Measurements from ENCODE around the gene CYP26B1. TPM values are rescaled to one million over a fixed set of nuclear protein-coding genes. Genes with fewer than 3 reads are reported as not detected.
A peak's percentile ranks its signal among the peaks of the same experiment; 100 is the strongest.

Gene CYP26B1
- total RNA-seq, 8 experiments from 2014 or later: 1.7 to 272 (median 6.0) TPM

DNA sequence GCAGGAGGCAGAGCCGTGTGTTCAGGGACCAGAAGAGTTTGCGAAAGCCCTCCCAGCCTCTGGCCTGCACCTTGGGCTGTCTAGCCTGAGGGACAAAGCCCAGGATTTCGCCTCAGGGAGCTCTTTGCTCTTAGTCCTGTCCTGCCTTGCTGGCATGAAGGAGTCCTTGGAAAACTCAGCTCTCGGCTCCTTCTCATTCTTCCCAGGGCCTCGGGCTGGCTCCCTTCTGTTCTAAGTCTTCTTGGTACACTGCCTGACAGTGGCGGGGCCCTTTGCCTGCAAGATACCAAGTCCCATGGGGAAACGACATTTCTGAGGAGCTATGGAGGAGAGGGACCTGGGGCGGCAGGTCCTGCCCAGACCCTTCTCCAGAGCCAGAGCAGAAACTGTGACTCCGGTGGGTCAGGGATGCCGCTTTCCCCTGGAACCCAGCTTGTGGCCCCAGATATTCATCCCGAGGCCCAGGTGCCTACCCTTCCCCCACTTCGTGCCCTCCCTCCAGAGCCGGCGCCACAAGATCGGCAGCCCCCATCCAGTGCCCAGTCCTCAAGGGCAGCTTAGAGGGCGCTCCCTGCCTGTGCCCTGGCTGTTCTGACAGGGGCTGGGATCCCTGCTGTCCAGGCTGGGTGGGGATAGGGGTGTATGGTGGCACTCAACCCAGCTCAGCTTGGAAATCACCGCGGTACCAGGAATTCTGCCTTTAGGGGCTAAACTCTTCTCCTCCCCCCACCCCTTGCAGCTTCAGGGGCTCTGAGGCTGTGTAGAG lies 5.5 kb upstream of the CYP26B1 start:
- in situ Hi-C loops (cut with MboI; ENCODE audit: low pct_unique_long_range_greater_than_20kb in 2 of 9, low sequenced_read_pairs in 9 of 9, unreplicated experiment in 9 of 9): loop anchor here in 5 of 9 experiments (10.0 to 25.0 kb wide), 6 partner anchors 348 to 616 kb away; no protein-coding TSS in a partner anchor
- ATAC-seq (replicated peaks in 6 of 8): no peak
- peaks cover 14 to 17% of the 10 kb centered on the region in 2 donors for H3K4me1 ChIP-seq (replicated peaks in 1 of 2)
- H3K4me3 ChIP-seq: no peak overlapping the region
- H3K27ac ChIP-seq: no peak overlapping the region
- 60 to 100% (median 80%) methylated on average over 1 to 3 of the region's 18 CpGs; no CpG with 5 or more reads in 5 of the 10 experiments for WGBS, 10 experiments

DNA sequence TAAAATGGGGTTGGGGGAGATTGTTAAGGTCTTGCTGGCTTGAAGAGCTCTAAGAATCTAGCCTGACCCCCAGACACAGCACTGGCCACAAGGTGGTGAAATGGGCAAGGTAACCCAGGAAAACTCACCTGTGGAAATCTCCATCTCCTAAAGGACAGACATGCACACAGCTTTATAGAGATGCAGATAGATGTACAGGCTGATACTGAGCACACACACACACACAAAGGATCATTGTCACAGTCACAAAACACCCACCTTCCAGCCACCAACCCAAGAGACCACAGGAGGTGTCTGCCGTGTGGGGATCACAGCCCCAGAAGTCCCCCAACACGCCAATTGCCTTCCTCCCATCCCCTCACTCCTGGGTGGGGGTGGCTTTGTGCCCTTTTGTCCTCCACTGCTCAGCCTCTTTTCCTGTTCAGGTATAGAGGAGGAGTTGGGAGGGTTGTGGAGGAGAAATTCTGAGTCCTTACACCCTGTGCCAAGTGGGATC lies 3.2 kb upstream of the CYP26B1 start:
- Histone ChIP-seq H3K4me3 (no peak overlapping the region), H3K27ac (no peak overlapping the region), H3K4me1 (replicated peaks in 1 of 2) (peaks cover 19 to 29% of the 10 kb centered on the region in 2 donors)
- ATAC-seq (replicated peaks in 6 of 8): no peak
- in situ Hi-C loops (cut with MboI; ENCODE audit: low pct_unique_long_range_greater_than_20kb in 2 of 9, low sequenced_read_pairs in 9 of 9, unreplicated experiment in 9 of 9): loop anchor here in 5 of 9 experiments (10.0 to 25.0 kb wide), 6 partner anchors 346 to 614 kb away; no protein-coding TSS in a partner anchor
- 43 to 73% (median 60%) methylated on average over 1 to 2 of the region's 2 CpGs; no CpG with 5 or more reads in 7 of the 10 experiments for WGBS, 10 experiments

DNA sequence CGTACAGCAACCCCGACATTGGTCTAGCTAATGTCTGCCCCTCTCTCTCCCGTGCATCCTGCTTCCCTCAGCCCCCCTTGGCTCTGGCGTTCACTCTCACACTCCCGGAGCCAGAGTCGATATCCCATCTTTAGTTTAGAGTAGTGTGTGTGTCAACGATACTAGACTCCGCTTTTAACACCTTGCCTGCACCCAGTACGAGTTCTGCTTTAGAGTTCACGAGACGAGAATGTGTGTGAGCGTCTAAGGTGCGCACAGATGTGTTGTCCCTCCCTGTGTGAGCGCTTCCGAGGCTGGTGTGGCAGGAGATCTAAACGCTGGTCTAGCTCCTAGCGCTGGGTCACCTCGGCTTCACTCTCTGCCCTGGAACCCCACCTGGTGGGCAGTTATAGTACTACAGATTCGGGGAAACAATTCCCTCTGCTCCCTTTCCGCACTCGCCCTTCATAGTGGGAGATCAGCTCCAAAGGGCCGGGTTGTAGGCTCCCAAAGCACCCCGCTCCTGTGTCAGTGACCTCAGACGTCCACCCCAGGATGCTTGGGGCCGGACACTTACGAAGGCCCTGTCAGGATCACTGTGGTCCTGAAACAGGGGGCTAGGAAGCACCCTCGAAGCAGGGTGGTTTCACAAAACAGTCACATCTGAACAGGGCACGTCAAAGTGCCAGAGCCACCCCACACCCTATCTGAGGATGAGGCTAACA lies 2.6 kb upstream of the CYP26B1 start:
- no peak overlapping the region for H3K27ac ChIP-seq
- WGBS, 10 experiments: 0 to 17% (median 9%) methylated on average over 1 to 8 of the region's 28 CpGs; no CpG with 5 or more reads in 2 of the 10 experiments
- peaks cover 23 to 31% of the 10 kb centered on the region in 2 donors for H3K4me1 ChIP-seq (replicated peaks in 1 of 2)
- in situ Hi-C loops (cut with MboI; ENCODE audit: low pct_unique_long_range_greater_than_20kb in 2 of 9, low sequenced_read_pairs in 9 of 9, unreplicated experiment in 9 of 9): loop anchor here in 5 of 9 experiments (10.0 to 25.0 kb wide), 6 partner anchors 346 to 613 kb away; no protein-coding TSS in a partner anchor
- ATAC-seq (replicated peaks in 6 of 8): peak; percentile 49 to 85 (median 80)
- peak overlapping the region; percentile 3 to 36 (median 11) for H3K4me3 ChIP-seq

DNA sequence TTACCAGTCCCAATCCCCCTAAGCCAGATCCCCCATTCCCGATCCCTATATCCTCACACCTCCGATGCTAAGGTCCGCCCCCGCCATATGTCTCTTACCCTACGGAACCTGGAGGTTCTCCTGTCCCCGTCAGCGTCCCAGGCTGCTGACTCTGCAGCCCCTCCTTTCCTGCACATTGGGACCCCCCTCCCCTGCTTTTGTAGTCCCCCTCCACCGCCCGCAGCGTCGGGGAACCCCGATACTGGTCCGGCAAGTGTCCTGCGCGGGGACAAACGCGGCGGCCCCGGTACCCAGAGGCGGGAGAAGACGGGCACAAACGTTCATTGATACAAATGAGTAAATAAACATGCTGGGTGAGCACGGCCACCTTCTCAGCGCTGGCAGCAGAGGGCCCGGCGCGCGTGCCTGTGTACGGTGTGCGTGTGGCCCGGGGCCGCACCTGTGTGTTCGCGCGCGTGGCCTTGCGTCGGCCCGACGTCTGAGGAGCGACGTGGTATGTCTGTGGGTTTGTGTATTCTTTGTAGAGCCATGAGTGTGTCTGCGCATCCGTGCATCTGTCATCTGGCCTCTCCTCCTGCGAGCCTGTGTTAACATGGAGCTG lies 2.0 kb upstream of the CYP26B1 start:
- peak in 2 of 8 experiments; percentile 2 to 7 for ATAC-seq (replicated peaks in 6 of 8)
- in situ Hi-C loops (cut with MboI; ENCODE audit: low pct_unique_long_range_greater_than_20kb in 2 of 9, low sequenced_read_pairs in 9 of 9, unreplicated experiment in 9 of 9): loop anchor here in 8 of 9 experiments (10.0 to 25.0 kb wide), 8 partner anchors 212 to 612 kb away; no protein-coding TSS in a partner anchor
- peaks cover 25 to 34% of the 10 kb centered on the region in 2 donors for H3K4me1 ChIP-seq (replicated peaks in 1 of 2)
- H3K27ac ChIP-seq: no peak overlapping the region
- 0 to 20% (median 0%) methylated on average over 1 to 13 of the region's 45 CpGs; no CpG with 5 or more reads in 1 of the 10 experiments for whole genome bisulfite sequencing, 10 experiments
- H3K4me3 ChIP-seq: peak overlapping the region; percentile 3 to 36 (median 17)

DNA sequence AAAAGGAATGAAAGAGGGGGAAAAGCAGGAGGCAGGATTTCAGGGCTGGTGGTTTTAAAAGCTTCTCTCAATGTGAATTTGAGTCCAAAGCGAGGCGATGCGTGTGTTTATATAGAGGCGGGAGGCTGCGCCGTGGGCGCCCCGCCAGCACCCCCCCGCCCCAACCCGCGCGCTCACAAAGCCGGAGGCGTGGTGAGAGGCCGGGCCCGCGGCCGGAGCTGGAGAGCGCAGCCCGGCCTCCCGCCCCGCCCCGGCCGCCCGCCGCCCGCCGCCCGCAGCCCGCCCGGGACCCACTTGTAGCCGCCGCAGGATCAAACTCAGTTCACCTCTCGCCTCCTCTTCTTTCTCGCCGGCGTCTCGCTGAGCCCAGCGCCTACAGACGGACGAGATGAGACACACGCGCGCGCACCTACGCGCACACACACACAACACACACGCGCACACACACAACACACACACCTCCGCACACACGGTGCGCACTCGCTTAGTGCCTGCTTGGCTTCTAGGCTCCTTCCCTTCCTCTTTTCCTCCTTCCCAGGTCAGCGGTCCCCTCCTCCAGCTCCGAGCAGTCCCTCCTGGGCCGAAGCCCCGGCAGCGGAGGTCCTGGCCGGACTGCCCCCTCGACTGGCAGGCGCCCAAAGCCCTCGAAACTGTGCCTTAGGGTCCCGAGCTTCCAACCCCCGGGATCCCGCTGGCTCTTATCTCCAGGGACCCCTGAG lies 1.3 kb upstream of the CYP26B1 start:
- in situ Hi-C loops (cut with MboI; ENCODE audit: low pct_unique_long_range_greater_than_20kb in 2 of 9, low sequenced_read_pairs in 9 of 9, unreplicated experiment in 9 of 9): loop anchor here in 4 of 9 experiments (10.0 to 25.0 kb wide), 4 partner anchors 212 to 612 kb away; no protein-coding TSS in a partner anchor

DNA sequence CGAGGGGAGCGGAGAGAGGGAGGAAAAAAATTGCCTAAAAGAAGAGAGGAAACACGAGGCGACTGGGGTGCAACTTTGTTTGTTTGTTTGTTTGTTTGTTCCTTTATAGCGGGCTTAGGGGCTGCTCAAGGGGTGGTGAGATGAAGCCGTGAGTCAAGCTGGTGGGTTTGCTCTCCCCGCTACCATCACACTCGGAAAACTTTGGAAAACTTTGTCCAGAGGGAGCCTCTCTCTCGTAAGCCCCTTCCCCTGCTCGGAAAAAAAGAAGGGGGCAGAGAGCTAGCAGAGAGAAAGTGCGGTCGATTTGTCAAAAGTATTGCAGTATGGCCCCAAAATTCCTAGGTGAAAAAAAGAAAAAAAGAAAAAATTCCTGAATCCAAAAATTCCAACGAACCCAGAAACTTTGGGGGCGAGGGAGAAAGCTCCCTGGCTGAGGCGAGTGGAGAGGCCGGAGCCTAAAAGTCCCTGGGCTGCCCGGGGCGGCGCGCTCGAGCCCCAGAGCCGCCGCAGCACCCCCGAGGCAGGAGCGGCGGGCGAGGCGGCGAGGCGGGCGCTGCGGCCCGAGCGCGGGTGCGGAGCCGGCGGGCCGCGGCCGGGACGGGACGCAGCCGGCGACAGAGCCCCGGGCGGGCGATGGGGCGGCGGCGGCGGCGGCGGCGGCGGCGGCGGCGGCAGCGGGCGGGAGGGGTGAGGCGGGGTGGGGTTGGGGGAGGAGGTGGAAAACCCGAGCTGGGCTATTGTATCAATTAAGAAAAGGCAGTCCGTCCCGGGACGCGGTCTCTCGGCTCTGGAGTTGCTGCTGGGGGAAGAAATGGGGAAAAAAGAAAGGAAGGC lies 558 bp upstream of the CYP26B1 start:
- WGBS, 10 experiments: 0 to 10% (median 0%) methylated on average over 1 to 12 of the region's 68 CpGs; no CpG with 5 or more reads in 2 of the 10 experiments
- peak overlapping the region; percentile 14 to 36 (median 23) for H3K4me3 ChIP-seq
- no peak overlapping the region for H3K27ac ChIP-seq
- ATAC-seq (replicated peaks in 6 of 8): peak in 3 of 8 experiments; percentile 0 to 1 (median 1)
- H3K4me1 ChIP-seq (replicated peaks in 1 of 2): peaks cover 33 to 42% of the 10 kb centered on the region in 2 donors
- in situ Hi-C loops (cut with MboI; ENCODE audit: low pct_unique_long_range_greater_than_20kb in 2 of 9, low sequenced_read_pairs in 9 of 9, unreplicated experiment in 9 of 9): loop anchor here in 4 of 9 experiments (10.0 to 25.0 kb wide), 4 partner anchors 211 to 611 kb away; no protein-coding TSS in a partner anchor

More for the DNA sequence above, 1.3 kb upstream of the CYP26B1 start:
- Histone ChIP-seq H3K4me3 (peak overlapping the region; percentile 14 to 36 (median 23)), H3K4me1 (replicated peaks in 1 of 2) (peaks cover 27 to 36% of the 10 kb centered on the region in 2 donors), H3K27ac (no peak overlapping the region)
- ATAC-seq (replicated peaks in 6 of 8): peak; percentile 13 to 51 (median 40)
- WGBS, 10 experiments: 0 to 2% (median 0%) methylated on average over 3 to 20 of the region's 65 CpGs; no CpG with 5 or more reads in 7 of the 10 experiments

DNA sequence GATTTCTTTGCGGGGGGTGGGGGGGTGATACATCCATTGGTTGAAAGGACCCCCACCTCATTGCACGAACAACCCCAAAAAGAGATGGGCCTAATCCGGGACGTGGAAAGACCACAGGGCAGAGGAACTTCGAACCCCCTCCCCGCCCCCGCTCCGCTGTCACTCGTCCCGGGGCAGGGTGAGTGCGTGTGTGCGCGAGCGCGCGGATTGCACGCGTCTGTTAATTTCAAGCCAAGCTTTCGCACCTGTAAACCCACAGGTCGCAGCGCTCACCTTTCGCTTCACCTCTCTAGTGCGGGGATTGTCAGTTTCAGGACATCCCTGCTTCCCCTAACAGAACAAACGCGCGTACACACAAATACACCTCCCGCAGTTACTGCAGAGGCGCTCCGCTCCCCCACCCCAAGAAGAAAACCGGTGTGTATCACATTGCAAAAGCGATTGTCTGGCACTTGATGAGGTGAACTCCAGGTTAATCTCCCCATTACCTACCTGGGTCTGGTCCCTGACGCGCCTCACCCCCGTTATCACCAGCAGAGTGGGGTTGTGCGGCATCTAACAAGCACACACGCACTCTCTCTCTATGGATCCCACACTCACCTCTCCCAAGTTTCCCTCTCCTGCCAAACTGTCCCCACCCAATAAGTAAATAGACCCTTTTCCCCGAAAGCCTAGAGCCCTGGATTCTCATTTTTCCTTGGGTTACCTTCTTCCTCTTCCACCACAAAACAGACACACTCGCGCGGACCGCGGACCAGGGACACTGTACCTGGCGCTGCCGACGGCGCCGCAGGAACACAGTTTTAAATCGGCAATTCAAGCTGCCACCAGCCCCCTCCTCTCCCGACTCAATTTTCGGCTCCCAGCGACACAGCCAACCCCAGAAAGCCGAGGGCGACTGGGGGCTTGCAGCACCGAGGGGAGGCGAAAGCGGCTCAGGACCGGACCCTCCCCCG lies 1.0 kb downstream of the CYP26B1 start:
- in situ Hi-C loops (cut with MboI; ENCODE audit: low pct_unique_long_range_greater_than_20kb in 2 of 9, low sequenced_read_pairs in 9 of 9, unreplicated experiment in 9 of 9): loop anchor here in 4 of 9 experiments (10.0 to 25.0 kb wide), 4 partner anchors 209 to 609 kb away; no protein-coding TSS in a partner anchor
- 0 to 10% (median 0%) methylated on average over 2 to 18 of the region's 58 CpGs; no CpG with 5 or more reads in 2 of the 10 experiments for WGBS, 10 experiments
- no peak overlapping the region for H3K27ac ChIP-seq

DNA sequence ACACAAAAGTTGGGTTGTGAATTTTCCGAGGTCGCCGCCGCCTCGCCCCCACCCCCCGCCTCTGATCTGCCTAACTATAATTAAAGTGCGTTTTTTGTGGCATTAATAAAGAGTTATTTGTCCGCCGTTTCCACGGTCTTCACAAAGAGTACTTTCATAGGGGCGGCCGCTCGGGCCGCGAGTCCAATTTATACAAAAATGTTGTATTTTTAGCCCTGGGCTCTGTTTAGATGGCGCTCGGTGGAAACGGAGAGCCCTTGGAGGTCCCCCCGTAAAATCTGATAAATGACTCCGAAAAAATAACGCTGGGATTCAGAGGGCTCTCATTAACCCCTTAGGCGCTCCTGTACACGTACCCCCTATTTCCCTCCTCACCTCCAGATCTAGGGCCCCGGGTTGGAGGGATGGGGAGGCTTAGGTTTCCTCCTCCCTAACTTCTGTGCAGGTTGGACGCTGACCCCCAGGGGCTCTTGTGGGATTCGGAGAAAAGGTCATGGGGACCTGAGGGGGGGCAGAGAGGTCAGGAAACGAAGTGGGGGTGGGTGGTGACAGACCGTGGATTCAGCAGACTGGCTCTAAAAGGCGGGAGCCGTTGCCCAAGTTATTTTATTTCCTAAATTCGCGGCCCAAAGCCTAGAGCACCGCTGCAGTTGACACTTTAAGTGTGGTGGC lies 1.9 kb downstream of the CYP26B1 start:
- Histone ChIP-seq H3K4me3 (peak overlapping the region in 3 of 5 donors; percentile 19 to 25 (median 20)), H3K4me1 (replicated peaks in 1 of 2) (peaks cover 25 to 47% of the 10 kb centered on the region in 2 donors), H3K27ac (no peak overlapping the region)
- 0 to 9% (median 1%) methylated on average over 1 to 16 of the region's 33 CpGs; no CpG with 5 or more reads in 4 of the 10 experiments for WGBS, 10 experiments
- in situ Hi-C loops (cut with MboI; ENCODE audit: low pct_unique_long_range_greater_than_20kb in 2 of 9, low sequenced_read_pairs in 9 of 9, unreplicated experiment in 9 of 9): loop anchor here in 4 of 9 experiments (10.0 to 25.0 kb wide), 4 partner anchors 208 to 608 kb away; no protein-coding TSS in a partner anchor
- ATAC-seq (replicated peaks in 6 of 8): no peak

More for the DNA sequence above, 1.0 kb downstream of the CYP26B1 start:
- peaks cover 25 to 47% of the 10 kb centered on the region in 2 donors for H3K4me1 ChIP-seq (replicated peaks in 1 of 2)
- peak overlapping the region; percentile 19 to 29 (median 25) for H3K4me3 ChIP-seq
- no peak for ATAC-seq (replicated peaks in 6 of 8)

DNA sequence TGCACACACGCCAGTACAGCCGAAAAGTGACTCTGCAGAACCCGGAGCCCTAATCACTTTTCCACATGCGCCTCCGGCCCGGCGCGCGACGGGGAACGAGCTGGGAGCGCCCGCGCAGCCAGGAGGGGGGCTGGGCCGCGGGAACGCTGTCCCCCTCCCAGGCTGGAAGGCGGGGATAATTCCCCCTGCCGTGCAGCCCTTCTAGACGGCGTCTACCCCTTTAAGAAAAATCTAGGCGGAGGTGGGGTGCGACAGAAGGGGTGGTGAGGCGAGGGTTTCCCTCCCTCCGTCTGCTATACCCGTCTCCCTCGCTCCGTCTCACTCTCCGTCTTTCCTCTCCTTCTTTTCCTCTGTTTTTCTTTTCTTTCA lies 2.4 kb downstream of the CYP26B1 start:
- 0% methylated on average over 1 to 15 of the region's 29 CpGs; no CpG with 5 or more reads in 6 of the 10 experiments for WGBS, 10 experiments

More for the DNA sequence above, 2.4 kb downstream of the CYP26B1 start:
- Histone ChIP-seq H3K4me3 (peak overlapping the region; percentile 8 to 25 (median 20)), H3K27ac (no peak overlapping the region), H3K4me1 (replicated peaks in 1 of 2) (peaks cover 25 to 47% of the 10 kb centered on the region in 2 donors)
- ATAC-seq (replicated peaks in 6 of 8): peak in 3 of 8 experiments; percentile 3 to 27 (median 7)
- in situ Hi-C loops (cut with MboI; ENCODE audit: low pct_unique_long_range_greater_than_20kb in 2 of 9, low sequenced_read_pairs in 9 of 9, unreplicated experiment in 9 of 9): loop anchor here in 4 of 9 experiments (10.0 to 25.0 kb wide), 4 partner anchors 208 to 608 kb away; no protein-coding TSS in a partner anchor
